Loucy (cell line): ENCODE measurements around the gene EOMES.

Experiments
- EZH2phosphoT487 ChIP-seq: fragments of 200-600 bp; IDR thresholded peaks from 2 replicates; pipeline ENCODE4 v1.6.1; 2018; ENCODE audit warnings: antibody characterized with exemption, mild to moderate bottlenecking, moderate library complexity, borderline replicate concordance
- TF ChIP-seq, protein P1 (sequence below): fragments of 200-600 bp; sonication (generic); conservative IDR thresholded peaks from 2 replicates; pipeline ENCODE4 v1.5.1; 2014; ENCODE audit warnings: mild to moderate bottlenecking, antibody characterized with exemption, low read length

DNA sequence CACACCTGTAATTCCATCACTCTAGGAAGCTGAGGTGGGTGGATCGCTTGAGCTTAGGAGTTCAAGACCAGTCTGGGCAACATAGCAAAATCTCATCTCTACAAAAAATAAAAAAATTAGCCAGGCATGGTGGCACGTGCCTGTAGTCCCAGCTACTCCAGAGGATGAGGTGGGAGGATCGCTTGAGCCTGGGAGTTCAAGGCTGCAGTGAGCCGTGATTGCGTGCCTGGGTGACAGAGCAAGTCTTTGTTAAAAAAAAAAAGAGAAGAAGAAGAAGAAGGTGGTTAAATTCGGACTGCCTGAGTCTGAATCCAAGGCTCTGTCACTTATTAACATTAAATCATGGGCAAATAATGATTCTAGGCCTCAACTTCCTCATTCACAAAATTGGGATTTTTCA, 51.0 kb downstream of the EOMES start:
- no peak for TF ChIP-seq EZH2phosphoT487
- TF ChIP-seq, protein P1, sequence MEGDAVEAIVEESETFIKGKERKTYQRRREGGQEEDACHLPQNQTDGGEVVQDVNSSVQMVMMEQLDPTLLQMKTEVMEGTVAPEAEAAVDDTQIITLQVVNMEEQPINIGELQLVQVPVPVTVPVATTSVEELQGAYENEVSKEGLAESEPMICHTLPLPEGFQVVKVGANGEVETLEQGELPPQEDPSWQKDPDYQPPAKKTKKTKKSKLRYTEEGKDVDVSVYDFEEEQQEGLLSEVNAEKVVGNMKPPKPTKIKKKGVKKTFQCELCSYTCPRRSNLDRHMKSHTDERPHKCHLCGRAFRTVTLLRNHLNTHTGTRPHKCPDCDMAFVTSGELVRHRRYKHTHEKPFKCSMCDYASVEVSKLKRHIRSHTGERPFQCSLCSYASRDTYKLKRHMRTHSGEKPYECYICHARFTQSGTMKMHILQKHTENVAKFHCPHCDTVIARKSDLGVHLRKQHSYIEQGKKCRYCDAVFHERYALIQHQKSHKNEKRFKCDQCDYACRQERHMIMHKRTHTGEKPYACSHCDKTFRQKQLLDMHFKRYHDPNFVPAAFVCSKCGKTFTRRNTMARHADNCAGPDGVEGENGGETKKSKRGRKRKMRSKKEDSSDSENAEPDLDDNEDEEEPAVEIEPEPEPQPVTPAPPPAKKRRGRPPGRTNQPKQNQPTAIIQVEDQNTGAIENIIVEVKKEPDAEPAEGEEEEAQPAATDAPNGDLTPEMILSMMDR: no peak
